Inflammatory macrophage (primary cell): ENCODE results near the gene SOD2.
A peak's percentile ranks its signal among the peaks of the same experiment; 100 is the strongest.
"Not testable (repeated sequence)": the region's sequence is repeated elsewhere in the genome, so short reads cannot be mapped to it uniquely, and the experiment has no call there.

Experiments used
- DNase-seq, 2 donors: peaks; one replicate each; pipeline ENCODE4 v3.0.0-alpha.2; 2020 to 2022

The SOD2 gene

GRCh38 chr6:159693128-159693893 lies at the start of gene SOD2:
Gene SOD2, minus strand, starts transcription at chr6:159693241. Its CDS starts 74 bp downstream, at chr6:159693167.
- DNase-seq: peak; percentile 73 to 85

GRCh38 chr6:159742165-159742564 lies 49.1 kb upstream of the SOD2 start:
- no peak for DNase-seq

DNA sequence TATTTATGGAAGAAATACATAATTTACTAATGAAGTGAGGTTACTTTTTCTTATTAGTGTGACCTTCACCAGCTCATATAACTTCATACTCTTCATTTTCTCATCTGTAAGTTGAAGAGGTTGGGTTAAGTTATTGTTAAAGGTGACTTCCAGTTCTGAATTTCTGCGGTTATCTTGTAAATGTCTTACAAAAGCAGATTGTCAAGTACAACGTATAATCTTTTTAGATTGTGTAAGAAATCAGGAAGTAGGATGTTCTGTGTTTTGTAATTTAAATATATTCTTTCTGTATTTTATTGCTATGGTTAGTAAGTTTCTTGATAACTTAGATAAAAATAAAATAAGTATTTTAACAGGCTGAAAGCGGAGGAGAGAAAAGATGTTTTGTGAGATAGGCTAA lies 46.3 kb upstream of the SOD2 start:
- peak in 1 of 2 donors; percentile 55 for DNase-seq

- no peak for DNase-seq
Measured at GRCh38 chr6:159736908-159737307, 43.9 kb upstream of the SOD2 start.

- DNase-seq: not testable (repeated sequence)
Measured at GRCh38 chr6:159733395-159733794, 40.4 kb upstream of the SOD2 start.

- DNase-seq: not testable (repeated sequence)
Measured at GRCh38 chr6:159732550-159732949, 39.5 kb upstream of the SOD2 start.

- no peak for DNase-seq
Measured at GRCh38 chr6:159730332-159730676, 37.3 kb upstream of the SOD2 start.

- no peak for DNase-seq
Measured at GRCh38 chr6:159729598-159730331, 36.7 kb upstream of the SOD2 start.

GRCh38 chr6:159728531-159728964 lies 35.5 kb upstream of the SOD2 start:
- no peak for DNase-seq

DNA sequence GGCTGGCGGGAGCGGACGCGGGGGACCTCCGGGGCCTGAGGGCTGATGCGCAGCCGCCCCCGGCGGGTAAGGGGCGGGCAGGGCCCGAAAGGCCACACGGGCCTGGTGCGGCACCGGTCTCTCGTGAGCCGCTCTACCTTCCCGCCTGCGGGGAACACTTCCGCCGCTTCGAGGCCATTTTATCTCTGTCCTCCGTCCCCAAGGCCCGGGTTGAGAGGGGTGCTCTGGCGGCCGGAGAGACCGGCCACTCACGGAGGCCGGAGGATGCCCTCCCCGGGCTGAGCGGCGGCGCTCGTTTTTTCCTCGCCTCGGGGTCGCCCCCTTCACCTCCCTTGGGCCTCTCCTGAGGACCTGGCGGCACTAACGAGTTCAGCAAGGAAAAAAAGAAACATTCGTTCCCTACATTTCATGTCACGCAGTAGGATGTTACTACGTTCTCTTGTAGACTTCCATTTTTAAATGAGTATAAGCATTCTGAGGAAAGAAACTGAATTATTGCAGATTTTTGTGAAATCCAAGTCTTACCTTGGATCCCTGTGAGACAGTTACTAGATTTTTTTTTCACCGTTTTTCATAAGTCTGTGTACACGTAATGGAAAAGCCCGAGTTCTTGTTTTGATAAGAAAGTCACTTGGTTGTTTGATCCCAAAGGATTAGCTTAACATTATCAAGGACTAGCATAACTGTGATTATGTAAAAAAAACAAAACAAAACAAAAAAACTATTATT lies 34.8 kb upstream of the SOD2 start:
- DNase-seq: peak; percentile 44 to 47

DNA sequence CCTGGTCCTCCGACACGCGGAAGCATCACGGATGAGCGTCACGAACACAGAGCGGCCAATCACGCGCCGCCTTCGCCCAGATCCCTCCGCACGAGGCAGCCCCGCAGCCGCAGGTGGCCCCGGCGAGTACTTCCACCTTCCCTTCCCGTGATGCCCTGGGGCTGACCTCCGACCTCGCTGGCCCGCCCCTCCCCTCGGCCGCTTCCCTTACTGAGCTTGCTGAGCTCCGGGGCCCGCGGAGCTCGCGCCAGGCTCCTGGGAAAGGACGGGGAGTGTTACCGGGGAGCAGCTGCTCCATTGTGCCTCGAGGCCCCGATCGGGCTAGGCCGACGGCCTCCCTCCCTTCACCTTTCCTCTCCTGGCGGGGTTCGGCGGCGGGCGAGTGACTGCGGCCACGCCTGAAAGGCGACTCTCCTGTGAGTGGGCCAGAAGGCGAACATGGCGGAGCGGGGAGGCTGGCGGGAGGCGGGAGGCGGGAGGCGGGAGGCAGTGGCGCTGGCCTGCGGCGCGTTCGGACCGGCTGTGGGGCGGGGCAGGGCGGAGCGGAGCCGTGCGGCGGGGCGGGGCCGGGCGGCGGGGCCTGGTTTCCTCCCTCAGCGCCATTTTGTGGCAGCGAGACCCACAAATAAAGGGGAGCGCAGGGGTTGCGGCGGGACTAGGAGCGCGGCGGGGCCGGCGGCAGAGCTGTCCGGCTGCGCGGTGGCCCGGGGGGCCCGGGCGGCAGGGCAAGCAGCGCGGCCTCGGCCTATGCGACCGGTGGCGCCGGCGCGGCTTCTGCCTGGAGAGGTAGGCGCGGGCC lies 34.1 kb upstream of the SOD2 start, which contains the start of gene WTAP:
Gene WTAP (plus strand): TSS at position 589 of the 799 bp plus-strand sequence. CDS start 8,760 bp downstream, outside the sequence.
- peak; percentile 89 to 93 for DNase-seq

GRCh38 chr6:159726255-159726917 lies 33.3 kb upstream of the SOD2 start:
- DNase-seq: no peak

DNA sequence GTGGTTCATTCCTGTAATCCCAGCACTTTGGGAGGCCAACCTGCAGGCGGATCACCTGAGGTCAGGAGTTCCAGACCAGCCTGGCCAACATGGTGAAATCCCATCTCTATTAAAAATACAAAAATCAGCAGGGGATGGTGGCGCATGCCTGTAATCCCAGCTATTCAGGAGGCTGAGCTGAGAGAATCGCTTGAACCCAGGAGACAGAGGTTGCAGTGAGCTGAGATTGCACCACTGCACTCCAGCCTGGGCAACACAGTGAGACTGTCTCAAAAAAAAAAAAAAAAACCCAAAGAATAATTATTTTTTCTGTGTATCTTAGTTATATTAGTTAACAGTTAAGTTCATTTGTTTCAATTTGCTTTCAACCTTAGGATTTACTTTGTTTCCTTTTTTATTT lies 32.2 kb upstream of the SOD2 start:
- DNase-seq: not testable (repeated sequence)

DNA sequence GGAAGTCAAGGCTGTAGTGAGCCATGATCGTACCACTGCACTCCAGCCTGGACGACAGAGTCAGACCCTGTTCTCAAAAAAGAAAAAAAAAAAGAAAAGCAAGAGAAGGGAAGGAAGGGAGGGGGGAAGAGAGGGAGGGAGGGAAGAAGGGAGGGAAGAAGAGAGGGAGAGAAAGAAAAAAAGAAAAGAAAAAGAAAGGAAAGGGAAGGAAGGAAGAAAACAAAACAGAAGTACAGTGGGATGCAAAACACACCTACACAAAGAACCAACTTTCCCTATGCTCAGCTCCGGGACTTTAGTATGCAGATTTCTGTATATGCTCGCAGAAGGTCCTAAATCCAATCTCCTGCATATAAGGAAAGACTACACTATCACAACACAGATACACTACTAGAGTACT lies 31.7 kb upstream of the SOD2 start:
- DNase-seq: no peak

- DNase-seq: no peak
Measured at GRCh38 chr6:159723259-159723658, 30.2 kb upstream of the SOD2 start.

- DNase-seq: no peak
Measured at GRCh38 chr6:159722655-159723054, 29.6 kb upstream of the SOD2 start.

DNA sequence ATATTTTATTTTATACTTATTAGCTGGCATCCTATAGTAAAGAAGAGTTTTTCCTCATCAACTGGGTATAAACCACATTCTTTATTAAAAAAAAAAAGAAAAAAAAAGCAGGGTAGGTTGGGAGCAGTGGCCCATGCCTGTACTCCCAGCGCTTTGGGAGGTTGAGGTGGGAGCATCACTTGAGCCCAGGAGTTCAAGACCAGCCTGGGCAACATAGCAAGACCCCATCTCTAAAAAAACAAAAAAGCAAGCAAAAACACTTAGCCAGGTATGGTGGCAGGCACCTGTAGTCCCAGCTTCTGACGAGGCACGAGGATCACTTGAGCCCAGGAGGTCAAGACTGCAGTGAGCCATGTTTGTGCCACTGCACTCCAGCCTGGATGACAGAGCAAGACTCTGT lies 28.9 kb upstream of the SOD2 start:
- not testable (repeated sequence) for DNase-seq

DNA sequence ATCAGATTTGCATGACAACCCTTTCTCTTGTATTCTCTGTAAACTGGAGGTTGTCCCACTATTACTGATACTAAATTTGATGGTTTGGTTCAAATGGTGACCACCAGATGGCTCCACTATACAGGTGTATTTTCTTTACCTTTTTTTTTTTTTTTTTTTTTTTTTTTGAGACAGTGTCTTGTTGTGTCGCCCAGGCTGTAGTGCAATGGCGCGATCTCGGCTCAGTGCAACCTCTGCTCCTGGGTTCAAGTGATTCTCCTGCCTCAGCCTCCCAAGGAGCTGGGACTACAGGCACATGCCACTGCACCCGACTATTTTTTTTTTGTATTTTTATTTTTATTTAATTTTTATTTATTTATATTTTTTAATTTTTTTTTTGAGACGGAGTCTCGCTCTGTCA lies 27.7 kb upstream of the SOD2 start:
- no peak for DNase-seq

- DNase-seq: no peak
Measured at GRCh38 chr6:159719287-159719686, 26.2 kb upstream of the SOD2 start.

GRCh38 chr6:159718634-159719033 lies 25.6 kb upstream of the SOD2 start:
- DNase-seq: no peak

DNA sequence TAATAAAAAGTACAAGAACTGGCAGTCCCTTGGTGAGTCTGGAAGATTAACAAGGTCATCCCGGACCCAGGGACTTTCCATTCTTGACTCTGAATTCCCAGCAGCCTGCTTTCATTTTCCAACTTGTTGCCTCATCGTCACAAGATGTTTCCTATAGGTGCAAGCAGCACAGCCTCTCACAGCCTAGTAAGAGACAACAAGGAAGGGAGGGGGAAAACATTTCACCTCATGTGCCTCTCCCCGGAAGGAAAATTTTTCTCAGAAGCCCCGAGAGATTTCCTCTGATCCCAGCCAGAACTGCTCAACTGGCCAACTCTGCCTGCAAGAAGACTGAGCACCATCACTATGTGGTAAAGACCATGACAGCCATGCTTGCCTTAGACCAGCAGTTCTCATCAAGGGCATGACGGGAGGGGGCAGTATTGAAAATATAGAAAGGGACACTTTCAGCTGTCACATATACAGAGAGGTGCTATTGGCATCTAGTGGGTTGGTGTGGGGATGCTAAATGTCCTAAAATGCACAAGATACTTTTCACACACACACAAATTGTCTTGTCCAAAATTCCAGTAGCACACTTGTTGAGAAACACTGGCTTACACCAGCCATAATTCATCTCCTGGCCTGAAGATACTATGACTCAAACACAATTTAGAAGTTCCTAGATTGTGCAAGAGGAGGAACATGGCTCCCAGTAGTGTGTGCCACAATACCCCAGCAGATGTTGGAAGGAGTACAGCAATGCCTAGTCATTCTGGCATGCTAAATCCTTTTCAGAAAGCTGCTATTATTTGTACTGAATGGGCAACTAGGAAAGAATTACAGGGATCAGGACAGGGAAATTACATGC lies 23.4 kb upstream of the SOD2 start:
- DNase-seq: peak; percentile 83 to 84
